CD4-positive, alpha-beta T cell (primary cell): ENCODE measurements around the gene ZNF775. TPM values are rescaled to one million over a fixed set of nuclear protein-coding genes. Genes with fewer than 3 reads are reported as not detected.

Experiments
- ATAC-seq: fragments of 200-7000 bp; cut with Tn5 transposase; one replicate; pipeline ENCODE4 v1.10.0; 2022; ENCODE audit warnings: mild to moderate bottlenecking; ENCODE audit not compliant: poor library complexity
- CTCF ChIA-PET: fragments of 350-600 bp; sonication (Branson Sonifier 250); formaldehyde crosslinking; loops from one replicate; lab custom pipeline; 2021; ENCODE audit warnings: antibody characterized with exemption, inconsistent platforms; lab: Charles Lee
- POLR2A ChIA-PET: fragments of 350-600 bp; sonication (Branson Sonifier 250); formaldehyde crosslinking; loops from one replicate; lab custom pipeline; 2021; ENCODE audit warnings: antibody characterized with exemption, inconsistent platforms; lab: Charles Lee
- DNase-seq, 14 experiments: peaks; one replicate each; pipeline ENCODE4 v3.0.0-alpha.2; 2013 to 2020; ENCODE audit warnings: mixed read lengths in 2 of 14
- H3K27ac ChIP-seq, 2 donors: one replicate each; pipeline versions ENCODE4 v1.5.1 to v1.7.0; 2013; ENCODE audit warnings: low read length in 2 of 2, low read depth in 1 of 2, mild to moderate bottlenecking in 1 of 2
- H3K27me3 ChIP-seq, 2 experiments: 1 replicate in 1 of 2; 2 replicates in 1 of 2; pipeline versions ENCODE4 v1.6.1 to v1.7.0; 2013; ENCODE audit warnings: low read length in 2 of 2, control low read depth in 1 of 2, mild to moderate bottlenecking in 1 of 2, moderate library complexity in 1 of 2; ENCODE audit not compliant: insufficient read depth in 2 of 2, control insufficient read depth in 1 of 2
- H3K36me3 ChIP-seq: one replicate; pipeline ENCODE4 v1.6.1; 2013; ENCODE audit warnings: low read length, control low read depth; ENCODE audit not compliant: insufficient read depth
- H3K4me1 ChIP-seq: one replicate; pipeline ENCODE4 v1.6.1; 2013; ENCODE audit warnings: low read length, control low read depth; ENCODE audit not compliant: insufficient read depth
- H3K4me3 ChIP-seq: one replicate; pipeline ENCODE4 v1.5.1; 2013; ENCODE audit warnings: mild to moderate bottlenecking, low read length, moderate library complexity
- H3K9me3 ChIP-seq, 2 experiments: 1 replicate in 1 of 2; 2 replicates in 1 of 2; pipeline versions ENCODE4 v1.6.1 to v1.7.0; 2013; ENCODE audit warnings: low read length in 2 of 2, mild to moderate bottlenecking in 2 of 2, control low read depth in 1 of 2, moderate library complexity in 1 of 2; ENCODE audit not compliant: control insufficient read depth in 1 of 2, insufficient read depth in 1 of 2
- H3K27ac Mint-ChIP-seq: one replicate; pipeline ENCODE4 v1.8.0; 2020; ENCODE audit warnings: mixed read lengths
- H3K27me3 Mint-ChIP-seq: one replicate; pipeline ENCODE4 v1.8.0; 2021; ENCODE audit warnings: mixed read lengths
- H3K36me3 Mint-ChIP-seq: one replicate; pipeline ENCODE4 v1.8.0; 2021; ENCODE audit warnings: low read depth, mixed read lengths
- H3K4me1 Mint-ChIP-seq: one replicate; pipeline ENCODE4 v1.8.0; 2021; ENCODE audit warnings: low read depth, mixed read lengths
- H3K4me3 Mint-ChIP-seq: one replicate; pipeline ENCODE4 v1.8.0; 2020; ENCODE audit warnings: mild to moderate bottlenecking, mixed read lengths
- H3K9me3 Mint-ChIP-seq: one replicate; pipeline ENCODE4 v1.8.0; 2020; ENCODE audit warnings: mixed read lengths
- intact Hi-C, 2 experiments: fragments of 100-400 bp; cut with DNase I in 1 of 2; cut with micrococcal nuclease in 1 of 2; formaldehyde crosslinking; loops; one replicate each; pipeline versions ENCODE4 v1.15.1 to v1.9.0; 2023 to 2025; cut with DNase I, micrococcal nuclease
- total RNA-seq, 174 experiments: library from RNA in 2 of 174; stranded (reverse) in 2 of 174; gene quantifications; one replicate each; pipeline ENCODE4 v1.2.3 and lab custom pipeline; 2021 to 2026
- TF ChIP-seq, protein P1 (sequence below): fragments of 200-600 bp; IDR thresholded peaks from one replicate; pipeline ENCODE4 v1.8.0; 2022; ENCODE audit warnings: antibody characterized with exemption, mild to moderate bottlenecking

ZNF775 gene
- total RNA-seq, 2 experiments from 2014 or later: 0.38 to 0.45 TPM

DNA sequence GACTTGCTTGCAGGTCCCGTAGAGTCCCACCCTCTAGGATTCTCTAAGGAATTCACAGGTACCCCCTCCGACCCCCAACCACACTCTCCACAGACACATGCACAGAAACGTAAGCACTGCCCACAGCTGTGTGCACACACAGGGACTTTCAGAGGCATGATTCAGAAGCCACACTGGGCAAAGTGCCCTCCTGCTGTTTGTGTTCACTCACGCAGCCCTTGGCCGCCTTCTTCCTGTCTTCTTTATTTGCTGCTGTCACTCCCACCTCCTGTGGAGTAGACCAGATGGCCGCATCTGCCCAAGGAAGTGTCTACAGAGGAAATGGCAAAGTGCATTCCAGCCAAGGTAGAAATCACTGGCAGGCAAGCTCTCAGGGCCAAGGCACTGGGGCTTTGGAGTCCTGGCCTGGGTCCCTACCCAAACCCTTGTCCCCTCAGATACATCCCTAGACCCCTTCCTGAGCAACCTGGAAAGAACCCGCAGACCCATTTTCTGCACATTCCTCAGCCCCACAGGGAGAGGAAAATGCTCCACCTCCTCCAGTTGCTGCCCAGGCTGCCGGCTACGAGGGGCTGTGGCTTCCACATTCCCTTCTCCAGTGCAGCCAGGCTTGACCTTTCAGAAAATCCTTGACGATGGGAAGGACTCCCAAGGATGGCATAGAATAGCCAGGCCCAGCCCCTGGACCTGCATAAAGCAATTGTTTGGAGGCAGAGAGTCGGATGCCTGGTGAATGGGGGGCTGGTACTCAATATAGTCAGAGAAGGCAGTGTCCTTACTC lies 49.7 kb downstream of the ZNF775 start:
- Mint-ChIP-seq H3K36me3 (no peaks in the 10 kb centered on the region), H3K4me3 (no peak overlapping the region), H3K27ac (no peak overlapping the region), H3K27me3 (no peaks in the 10 kb centered on the region), H3K9me3 (peaks cover 2% of the 10 kb centered on the region), H3K4me1 (peaks cover 12% of the 10 kb centered on the region)
- intact Hi-C loops: loop anchor here in 1 of 2 experiments (10.0 kb wide), 1 partner anchor 144 kb away; no protein-coding TSS in a partner anchor
- H3K27ac ChIP-seq: no peak overlapping the region
- CTCF ChIA-PET: no interaction called here
- POLR2A ChIA-PET: no interaction called here
- H3K27me3 ChIP-seq: no peaks in the 10 kb centered on the region
- H3K4me3 ChIP-seq: no peak overlapping the region
- H3K4me1 ChIP-seq: peaks cover 9% of the 10 kb centered on the region
- H3K9me3 ChIP-seq: no peaks in the 10 kb centered on the region
- TF ChIP-seq, protein P1, sequence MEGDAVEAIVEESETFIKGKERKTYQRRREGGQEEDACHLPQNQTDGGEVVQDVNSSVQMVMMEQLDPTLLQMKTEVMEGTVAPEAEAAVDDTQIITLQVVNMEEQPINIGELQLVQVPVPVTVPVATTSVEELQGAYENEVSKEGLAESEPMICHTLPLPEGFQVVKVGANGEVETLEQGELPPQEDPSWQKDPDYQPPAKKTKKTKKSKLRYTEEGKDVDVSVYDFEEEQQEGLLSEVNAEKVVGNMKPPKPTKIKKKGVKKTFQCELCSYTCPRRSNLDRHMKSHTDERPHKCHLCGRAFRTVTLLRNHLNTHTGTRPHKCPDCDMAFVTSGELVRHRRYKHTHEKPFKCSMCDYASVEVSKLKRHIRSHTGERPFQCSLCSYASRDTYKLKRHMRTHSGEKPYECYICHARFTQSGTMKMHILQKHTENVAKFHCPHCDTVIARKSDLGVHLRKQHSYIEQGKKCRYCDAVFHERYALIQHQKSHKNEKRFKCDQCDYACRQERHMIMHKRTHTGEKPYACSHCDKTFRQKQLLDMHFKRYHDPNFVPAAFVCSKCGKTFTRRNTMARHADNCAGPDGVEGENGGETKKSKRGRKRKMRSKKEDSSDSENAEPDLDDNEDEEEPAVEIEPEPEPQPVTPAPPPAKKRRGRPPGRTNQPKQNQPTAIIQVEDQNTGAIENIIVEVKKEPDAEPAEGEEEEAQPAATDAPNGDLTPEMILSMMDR: no peak
- ATAC-seq (no peak), DNase-seq (peak in 2 of 14 experiments; percentile 41 to 57)
- no peaks in the 10 kb centered on the region for H3K36me3 ChIP-seq

DNA sequence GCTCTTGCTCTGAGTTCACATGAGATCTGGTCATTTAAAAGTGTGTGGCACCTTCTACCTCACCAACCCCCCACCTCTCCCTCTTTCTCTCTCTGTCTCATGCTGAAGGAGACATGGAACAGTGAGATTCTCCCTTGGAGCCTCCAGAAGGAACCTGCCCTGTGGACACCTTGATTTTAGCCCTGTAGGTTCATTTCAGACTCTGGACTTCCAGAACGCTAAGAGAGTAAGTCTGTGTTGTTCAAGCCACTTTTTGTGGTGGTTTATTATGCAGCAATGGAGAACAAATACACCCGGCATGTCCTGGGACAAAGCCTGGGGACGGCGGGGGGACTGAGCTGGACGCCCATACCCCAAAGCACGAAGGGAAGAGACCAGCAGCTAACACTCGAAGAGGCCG lies 50.6 kb downstream of the ZNF775 start:
- peaks cover 12% of the 10 kb centered on the region for H3K4me1 Mint-ChIP-seq
- TF ChIP-seq, protein P1: no peak
- H3K36me3 Mint-ChIP-seq: no peaks in the 10 kb centered on the region
- ATAC-seq (no peak), DNase-seq (no peak)
- Histone ChIP-seq H3K27me3 (no peaks in the 10 kb centered on the region), H3K9me3 (no peaks in the 10 kb centered on the region), H3K27ac (no peak overlapping the region), H3K36me3 (no peaks in the 10 kb centered on the region), H3K4me1 (peaks cover 13% of the 10 kb centered on the region), H3K4me3 (no peak overlapping the region)
- CTCF ChIA-PET: no interaction called here
- no peak overlapping the region for H3K27ac Mint-ChIP-seq
- no peak overlapping the region for H3K4me3 Mint-ChIP-seq
- no peaks in the 10 kb centered on the region for H3K27me3 Mint-ChIP-seq
- POLR2A ChIA-PET: no interaction called here
- intact Hi-C loops: loop anchor here in 1 of 2 experiments (10.0 kb wide), 1 partner anchor 145 kb away; no protein-coding TSS in a partner anchor
- peaks cover 2% of the 10 kb centered on the region for H3K9me3 Mint-ChIP-seq

DNA sequence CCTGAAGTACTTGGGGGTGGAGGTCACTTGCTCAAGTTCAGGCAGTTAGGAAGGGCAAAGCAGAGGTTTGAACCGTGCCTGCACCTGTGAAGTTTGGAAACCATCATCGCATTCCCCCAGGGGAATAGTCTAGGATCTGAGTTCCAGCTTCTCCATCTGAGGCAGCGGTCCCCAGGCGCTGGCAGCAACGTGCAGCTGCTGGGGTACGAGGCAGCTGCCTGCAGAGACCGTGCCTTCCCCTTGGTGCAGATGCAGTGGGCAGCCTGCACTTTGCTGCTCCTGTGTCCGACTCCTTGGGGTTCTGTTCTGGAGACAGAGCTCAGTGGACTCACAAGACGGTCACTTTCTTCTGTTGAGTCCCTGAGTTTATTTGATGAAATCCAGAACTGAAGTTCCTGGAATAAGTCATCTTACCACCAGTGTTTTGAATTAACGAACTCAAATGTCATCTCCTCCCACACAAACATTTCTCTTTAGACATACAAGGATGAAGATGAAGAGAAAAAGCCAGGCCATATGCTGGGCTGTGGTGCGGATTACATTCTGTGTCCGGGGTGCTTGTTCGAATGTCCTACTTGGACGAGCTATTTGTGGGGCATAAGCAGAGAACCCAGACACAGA lies 51.4 kb downstream of the ZNF775 start:
- intact Hi-C loops: no loop called here
- ChIA-PET POLR2A (no interaction called here), CTCF (no interaction called here)
- DNase-seq (no peak), ATAC-seq (no peak)
- no peaks in the 10 kb centered on the region for H3K27me3 ChIP-seq
- H3K36me3 ChIP-seq: no peaks in the 10 kb centered on the region
- Mint-ChIP-seq H3K27ac (no peak overlapping the region), H3K36me3 (no peaks in the 10 kb centered on the region), H3K27me3 (no peaks in the 10 kb centered on the region), H3K4me1 (peaks cover 12% of the 10 kb centered on the region), H3K4me3 (no peak overlapping the region), H3K9me3 (no peaks in the 10 kb centered on the region)
- H3K4me1 ChIP-seq: peaks cover 13% of the 10 kb centered on the region
- TF ChIP-seq, protein P1: no peak
- no peak overlapping the region for H3K4me3 ChIP-seq
- peaks cover 0 to 2% of the 10 kb centered on the region in 2 experiments for H3K9me3 ChIP-seq
- H3K27ac ChIP-seq: no peak overlapping the region
